Natural killer cell (primary cell): ENCODE data around the gene RBP4. TPM values are rescaled to one million over a fixed set of nuclear protein-coding genes. Genes with fewer than 3 reads are reported as not detected.

ENCODE experiments used
- ATAC-seq, 3 donors: fragments of 150-1000 bp in 2 of 3; fragments of 200-7000 bp in 1 of 3; cut with Tn5 transposase; 1 replicate in 1 of 3; 2 replicates in 2 of 3; pipeline ENCODE4 v1.10.0; 2021; ENCODE audit warnings: mild to moderate bottlenecking in 2 of 3, moderate library complexity in 2 of 3
- DNase-seq, 2 donors: peaks; one replicate each; pipeline versions ENCODE4 v3.0.0 to v3.0.0-alpha.2; 2013 to 2021; ENCODE audit warnings: mixed read lengths in 1 of 2
- H3K27ac ChIP-seq: one replicate; pipeline ENCODE4 v1.5.1; 2013; ENCODE audit warnings: mild to moderate bottlenecking, low read length
- H3K27me3 ChIP-seq: one replicate; pipeline ENCODE4 v1.6.1; 2013; ENCODE audit warnings: low read length; ENCODE audit not compliant: control insufficient read depth, insufficient read depth
- H3K36me3 ChIP-seq: one replicate; pipeline ENCODE4 v1.6.1; 2013; ENCODE audit warnings: low read length; ENCODE audit not compliant: control insufficient read depth, insufficient read depth
- H3K4me1 ChIP-seq: one replicate; pipeline ENCODE4 v1.6.1; 2013; ENCODE audit warnings: low read length; ENCODE audit not compliant: control insufficient read depth, insufficient read depth
- H3K4me3 ChIP-seq: one replicate; pipeline ENCODE4 v1.5.1; 2013; ENCODE audit warnings: low read length
- H3K9me3 ChIP-seq: one replicate; pipeline ENCODE4 v1.6.1; 2013; ENCODE audit warnings: low read length; ENCODE audit not compliant: control insufficient read depth, insufficient read depth
- H3K27ac Mint-ChIP-seq, 2 donors: one replicate each; pipeline ENCODE4 v1.8.0; 2022; ENCODE audit warnings: mild to moderate bottlenecking in 2 of 2, mixed read lengths in 2 of 2, moderate library complexity in 1 of 2
- H3K27me3 Mint-ChIP-seq, 2 donors: one replicate each; pipeline ENCODE4 v1.8.0; 2022; ENCODE audit warnings: low read depth in 2 of 2, mixed read lengths in 2 of 2
- H3K36me3 Mint-ChIP-seq: one replicate; pipeline ENCODE4 v1.8.0; 2022; ENCODE audit warnings: mixed read lengths
- H3K4me1 Mint-ChIP-seq, 2 donors: one replicate each; pipeline ENCODE4 v1.8.0; 2022; ENCODE audit warnings: mixed read lengths in 2 of 2
- H3K4me3 Mint-ChIP-seq: one replicate; pipeline ENCODE4 v1.8.0; 2022; ENCODE audit warnings: mild to moderate bottlenecking, moderate library complexity, mixed read lengths
- H3K9me3 Mint-ChIP-seq, 2 donors: one replicate each; pipeline ENCODE4 v1.8.0; 2022; ENCODE audit warnings: mixed read lengths in 2 of 2
- WGBS: methylation state at CpG from one replicate; pipeline ENCODE4 v1.1.7; 2013; ENCODE audit warnings: missing lambda C conversion rate; ENCODE audit not compliant: insufficient coverage; 5-methylcytosine and 5-hydroxymethylcytosine counted together
- intact Hi-C: fragments of 100-400 bp; cut with micrococcal nuclease; formaldehyde crosslinking; loops from one replicate; pipeline ENCODE4 v1.14.2; 2022
- total RNA-seq, 4 donors: library from RNA; stranded (reverse); fragments of 120-200 nt in 1 of 4; gene quantifications; one replicate each; pipeline versions ENCODE4 v1.2.3 to v1.2.4, GENCODE V29; 2013 to 2022
- TF ChIP-seq, protein P1 (sequence below): fragments of 200-600 bp; IDR thresholded peaks from one replicate; pipeline ENCODE4 v1.8.0; 2022; ENCODE audit warnings: antibody characterized with exemption

Gene RBP4
- total RNA-seq, 3 donors from 2014 or later (not counting 1 experiment from before 2014, with no cell fraction given) = not detected

DNA sequence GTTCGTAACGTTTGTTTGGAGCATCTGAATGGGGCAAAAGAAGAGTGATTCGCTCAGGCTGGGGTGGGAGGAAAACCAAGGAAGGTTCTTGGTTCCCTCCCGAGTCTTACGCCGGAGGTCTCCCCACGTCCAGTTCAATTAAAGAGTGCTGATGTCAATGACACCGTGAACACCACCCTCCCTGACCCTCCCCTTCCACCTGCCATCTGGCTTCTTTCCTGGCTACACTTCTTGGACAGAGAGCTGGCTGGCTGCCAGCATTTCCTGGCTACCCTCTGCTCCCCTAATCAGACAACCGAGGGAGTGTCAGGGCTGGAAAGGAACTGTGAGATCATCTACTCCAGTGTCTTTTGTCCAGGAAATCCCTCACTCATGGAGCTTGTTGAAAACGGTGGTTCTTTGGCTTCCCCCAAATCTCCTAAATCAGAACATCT lies 58.7 kb downstream of the RBP4 start:
- Mint-ChIP-seq H3K36me3 (no peaks in the 10 kb centered on the region), H3K4me3 (no peak overlapping the region), H3K27me3 (peaks cover 14 to 21% of the 10 kb centered on the region in 2 donors), H3K27ac (no peak overlapping the region), H3K4me1 (no peaks in the 10 kb centered on the region), H3K9me3 (no peaks in the 10 kb centered on the region)
- Histone ChIP-seq H3K27ac (no peak overlapping the region), H3K9me3 (no peaks in the 10 kb centered on the region), H3K27me3 (no peaks in the 10 kb centered on the region), H3K4me1 (no peaks in the 10 kb centered on the region), H3K4me3 (no peak overlapping the region), H3K36me3 (no peaks in the 10 kb centered on the region)
- TF ChIP-seq, protein P1, sequence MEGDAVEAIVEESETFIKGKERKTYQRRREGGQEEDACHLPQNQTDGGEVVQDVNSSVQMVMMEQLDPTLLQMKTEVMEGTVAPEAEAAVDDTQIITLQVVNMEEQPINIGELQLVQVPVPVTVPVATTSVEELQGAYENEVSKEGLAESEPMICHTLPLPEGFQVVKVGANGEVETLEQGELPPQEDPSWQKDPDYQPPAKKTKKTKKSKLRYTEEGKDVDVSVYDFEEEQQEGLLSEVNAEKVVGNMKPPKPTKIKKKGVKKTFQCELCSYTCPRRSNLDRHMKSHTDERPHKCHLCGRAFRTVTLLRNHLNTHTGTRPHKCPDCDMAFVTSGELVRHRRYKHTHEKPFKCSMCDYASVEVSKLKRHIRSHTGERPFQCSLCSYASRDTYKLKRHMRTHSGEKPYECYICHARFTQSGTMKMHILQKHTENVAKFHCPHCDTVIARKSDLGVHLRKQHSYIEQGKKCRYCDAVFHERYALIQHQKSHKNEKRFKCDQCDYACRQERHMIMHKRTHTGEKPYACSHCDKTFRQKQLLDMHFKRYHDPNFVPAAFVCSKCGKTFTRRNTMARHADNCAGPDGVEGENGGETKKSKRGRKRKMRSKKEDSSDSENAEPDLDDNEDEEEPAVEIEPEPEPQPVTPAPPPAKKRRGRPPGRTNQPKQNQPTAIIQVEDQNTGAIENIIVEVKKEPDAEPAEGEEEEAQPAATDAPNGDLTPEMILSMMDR = no peak
- 37% methylated on average over 10 of the region's 10 CpGs for whole genome bisulfite sequencing
- intact Hi-C loops = no loop called here
- DNase-seq (no peak), ATAC-seq (no peak)

Other genes with a start within 250 kb of the RBP4 start
- 1 to 10 TPM; 2.0 to 9.7 (median 2.9) TPM for gene MYOF, start 118.9 kb downstream of the RBP4 start, total RNA-seq
- under 1 TPM; 0.35 to 0.85 (median 0.50) TPM for gene CEP55, start 104.6 kb downstream of the RBP4 start, total RNA-seq
- gene FFAR4, start 34.6 kb downstream of the RBP4 start, total RNA-seq = not detected
- not detected for gene PDE6C, start 11.3 kb upstream of the RBP4 start, total RNA-seq
- 10 to 100 TPM in 2 of 3 donors, 1 to 10 TPM in 1; 8.3 to 18.7 (median 12.9) TPM for gene FRA10AC1, start 101.4 kb upstream of the RBP4 start, total RNA-seq
- not detected for gene LGI1, start 156.7 kb upstream of the RBP4 start, total RNA-seq